HEK293 (cell line): ENCODE results near the gene PCDH15.

Experiments
- GLI4 ChIP-seq: fragments of 450-650 bp; formaldehyde crosslinking; IDR thresholded peaks from 2 replicates; pipeline ENCODE4 v1.5.1; 2016; ENCODE audit warnings: missing biosample characterization, missing genetic modification characterization
- ZBTB20 ChIP-seq: fragments of 450-650 bp; formaldehyde crosslinking; IDR thresholded peaks from 2 replicates; pipeline ENCODE4 v1.5.1; 2016; ENCODE audit warnings: missing biosample characterization, missing genetic modification characterization
- ZNF202 ChIP-seq: fragments of 450-650 bp; formaldehyde crosslinking; IDR thresholded peaks from 2 replicates; pipeline ENCODE4 v1.5.1; 2016; ENCODE audit warnings: missing biosample characterization, missing genetic modification characterization, borderline replicate concordance
- ZNF221 ChIP-seq: fragments of 450-650 bp; formaldehyde crosslinking; IDR thresholded peaks from 2 replicates; pipeline ENCODE4 v1.5.1; 2017; ENCODE audit warnings: missing biosample characterization, missing genetic modification characterization, borderline replicate concordance
- ZNF266 ChIP-seq: fragments of 450-650 bp; formaldehyde crosslinking; IDR thresholded peaks from 2 replicates; pipeline ENCODE4 v1.5.1; 2016; ENCODE audit warnings: missing biosample characterization, missing genetic modification characterization, low read depth
- ZNF274 ChIP-seq, 2 experiments: fragments of 200-500 bp in 1 of 2; fragments of 450-650 bp in 1 of 2; sonication (Bioruptor generic) in 1 of 2; formaldehyde crosslinking in 1 of 2; IDR thresholded peaks; 2 replicates each; pipeline versions ENCODE4 v1.5.1 to v1.6.1; 2014 to 2016; ENCODE audit warnings: borderline replicate concordance in 1 of 2, inconsistent platforms in 1 of 2, low read length in 1 of 2, missing biosample characterization in 1 of 2, missing genetic modification characterization in 1 of 2
- ZNF561 ChIP-seq: fragments of 450-650 bp; IDR thresholded peaks from 2 replicates; pipeline ENCODE4 v1.5.1; 2018; ENCODE audit warnings: missing biosample characterization, missing genetic modification characterization, borderline replicate concordance
- TF ChIP-seq, protein P1 (sequence below): fragments of 450-650 bp; formaldehyde crosslinking; IDR thresholded peaks from 2 replicates; pipeline ENCODE4 v1.5.1; 2016; ENCODE audit warnings: missing biosample characterization, missing genetic modification characterization
- TF ChIP-seq, protein P2 (sequence below): fragments of 450-650 bp; formaldehyde crosslinking; IDR thresholded peaks from 2 replicates; pipeline ENCODE4; 2016; ENCODE audit warnings: missing biosample characterization, missing genetic modification characterization
- TF ChIP-seq, protein P3 (sequence below): fragments of 450-650 bp; formaldehyde crosslinking; IDR thresholded peaks from 2 replicates; pipeline ENCODE4 v1.5.1; 2016; ENCODE audit warnings: missing biosample characterization, missing genetic modification characterization
- TF ChIP-seq, protein P4 (sequence below): fragments of 450-650 bp; formaldehyde crosslinking; IDR thresholded peaks from 2 replicates; pipeline ENCODE4 v1.5.1; 2016; ENCODE audit warnings: missing biosample characterization, missing genetic modification characterization
- TF ChIP-seq, protein P5 (sequence below): fragments of 450-650 bp; formaldehyde crosslinking; IDR thresholded peaks from 2 replicates; pipeline ENCODE4 v1.5.1; 2016; ENCODE audit warnings: missing biosample characterization, missing genetic modification characterization
- TF ChIP-seq, protein P6 (sequence below): fragments of 450-650 bp; formaldehyde crosslinking; IDR thresholded peaks from 2 replicates; pipeline ENCODE4 v1.5.1; 2016; ENCODE audit warnings: missing biosample characterization, missing genetic modification characterization, low read depth

DNA sequence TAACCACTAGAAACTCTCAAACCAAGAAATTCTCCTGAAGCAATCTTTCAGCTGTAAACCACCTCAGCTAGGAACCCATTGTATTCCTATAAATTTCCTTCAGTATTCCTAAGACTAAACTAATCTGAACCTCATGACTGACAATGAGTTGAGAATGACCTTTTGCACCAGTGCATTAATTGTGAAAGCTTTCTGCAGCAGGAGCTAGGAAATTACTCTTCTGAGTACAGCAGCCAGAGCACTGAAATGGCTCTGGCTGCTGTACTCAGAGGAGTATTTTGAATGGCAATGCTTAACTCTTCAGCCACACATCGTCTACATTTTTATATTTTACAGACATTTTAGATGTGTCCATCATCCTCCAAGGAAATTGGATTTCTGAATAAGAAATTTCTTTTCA lies 109.7 kb downstream of the PCDH15 start:
- TF ChIP-seq, protein P1, sequence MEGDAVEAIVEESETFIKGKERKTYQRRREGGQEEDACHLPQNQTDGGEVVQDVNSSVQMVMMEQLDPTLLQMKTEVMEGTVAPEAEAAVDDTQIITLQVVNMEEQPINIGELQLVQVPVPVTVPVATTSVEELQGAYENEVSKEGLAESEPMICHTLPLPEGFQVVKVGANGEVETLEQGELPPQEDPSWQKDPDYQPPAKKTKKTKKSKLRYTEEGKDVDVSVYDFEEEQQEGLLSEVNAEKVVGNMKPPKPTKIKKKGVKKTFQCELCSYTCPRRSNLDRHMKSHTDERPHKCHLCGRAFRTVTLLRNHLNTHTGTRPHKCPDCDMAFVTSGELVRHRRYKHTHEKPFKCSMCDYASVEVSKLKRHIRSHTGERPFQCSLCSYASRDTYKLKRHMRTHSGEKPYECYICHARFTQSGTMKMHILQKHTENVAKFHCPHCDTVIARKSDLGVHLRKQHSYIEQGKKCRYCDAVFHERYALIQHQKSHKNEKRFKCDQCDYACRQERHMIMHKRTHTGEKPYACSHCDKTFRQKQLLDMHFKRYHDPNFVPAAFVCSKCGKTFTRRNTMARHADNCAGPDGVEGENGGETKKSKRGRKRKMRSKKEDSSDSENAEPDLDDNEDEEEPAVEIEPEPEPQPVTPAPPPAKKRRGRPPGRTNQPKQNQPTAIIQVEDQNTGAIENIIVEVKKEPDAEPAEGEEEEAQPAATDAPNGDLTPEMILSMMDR (tag by site-specific recombination), result no peak
- TF ChIP-seq, protein P2, sequence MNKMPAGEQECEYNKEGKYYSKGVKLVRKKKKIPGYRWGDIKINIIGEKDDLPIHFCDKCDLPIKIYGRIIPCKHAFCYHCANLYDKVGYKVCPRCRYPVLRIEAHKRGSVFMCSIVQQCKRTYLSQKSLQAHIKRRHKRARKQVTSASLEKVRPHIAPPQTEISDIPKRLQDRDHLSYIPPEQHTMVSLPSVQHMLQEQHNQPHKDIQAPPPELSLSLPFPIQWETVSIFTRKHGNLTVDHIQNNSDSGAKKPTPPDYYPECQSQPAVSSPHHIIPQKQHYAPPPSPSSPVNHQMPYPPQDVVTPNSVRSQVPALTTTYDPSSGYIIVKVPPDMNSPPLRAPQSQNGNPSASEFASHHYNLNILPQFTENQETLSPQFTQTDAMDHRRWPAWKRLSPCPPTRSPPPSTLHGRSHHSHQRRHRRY (tag by site-specific recombination), result no peak
- TF ChIP-seq ZNF266 (tag by site-specific recombination) (no peak), GLI4 (tag by site-specific recombination) (no peak), ZNF561 (no peak), ZNF274 (IDR thresholded peaks at IDR 0.05; ENCODE audit: low read length) (no peak), ZNF274 (tag by site-specific recombination; IDR thresholded peaks at IDR 0.05; ENCODE audit: borderline replicate concordance) (no peak), ZNF221 (tag by site-specific recombination) (no peak), ZNF202 (no peak), ZBTB20 (no peak)
- TF ChIP-seq, protein P3, sequence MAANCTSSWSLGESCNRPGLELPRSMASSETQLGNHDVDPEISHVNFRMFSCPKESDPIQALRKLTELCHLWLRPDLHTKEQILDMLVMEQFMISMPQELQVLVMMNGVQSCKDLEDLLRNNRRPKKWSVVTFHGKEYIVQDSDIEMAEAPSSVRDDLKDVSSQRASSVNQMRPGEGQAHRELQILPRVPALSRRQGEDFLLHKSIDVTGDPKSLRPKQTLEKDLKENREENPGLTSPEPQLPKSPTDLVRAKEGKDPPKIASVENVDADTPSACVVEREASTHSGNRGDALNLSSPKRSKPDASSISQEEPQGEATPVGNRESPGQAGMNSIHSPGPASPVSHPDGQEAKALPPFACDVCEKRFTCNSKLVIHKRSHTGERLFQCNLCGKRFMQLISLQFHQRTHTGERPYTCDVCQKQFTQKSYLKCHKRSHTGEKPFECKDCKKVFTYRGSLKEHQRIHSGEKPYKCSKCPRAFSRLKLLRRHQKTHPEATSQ (tag by site-specific recombination), result no peak
- TF ChIP-seq, protein P4, sequence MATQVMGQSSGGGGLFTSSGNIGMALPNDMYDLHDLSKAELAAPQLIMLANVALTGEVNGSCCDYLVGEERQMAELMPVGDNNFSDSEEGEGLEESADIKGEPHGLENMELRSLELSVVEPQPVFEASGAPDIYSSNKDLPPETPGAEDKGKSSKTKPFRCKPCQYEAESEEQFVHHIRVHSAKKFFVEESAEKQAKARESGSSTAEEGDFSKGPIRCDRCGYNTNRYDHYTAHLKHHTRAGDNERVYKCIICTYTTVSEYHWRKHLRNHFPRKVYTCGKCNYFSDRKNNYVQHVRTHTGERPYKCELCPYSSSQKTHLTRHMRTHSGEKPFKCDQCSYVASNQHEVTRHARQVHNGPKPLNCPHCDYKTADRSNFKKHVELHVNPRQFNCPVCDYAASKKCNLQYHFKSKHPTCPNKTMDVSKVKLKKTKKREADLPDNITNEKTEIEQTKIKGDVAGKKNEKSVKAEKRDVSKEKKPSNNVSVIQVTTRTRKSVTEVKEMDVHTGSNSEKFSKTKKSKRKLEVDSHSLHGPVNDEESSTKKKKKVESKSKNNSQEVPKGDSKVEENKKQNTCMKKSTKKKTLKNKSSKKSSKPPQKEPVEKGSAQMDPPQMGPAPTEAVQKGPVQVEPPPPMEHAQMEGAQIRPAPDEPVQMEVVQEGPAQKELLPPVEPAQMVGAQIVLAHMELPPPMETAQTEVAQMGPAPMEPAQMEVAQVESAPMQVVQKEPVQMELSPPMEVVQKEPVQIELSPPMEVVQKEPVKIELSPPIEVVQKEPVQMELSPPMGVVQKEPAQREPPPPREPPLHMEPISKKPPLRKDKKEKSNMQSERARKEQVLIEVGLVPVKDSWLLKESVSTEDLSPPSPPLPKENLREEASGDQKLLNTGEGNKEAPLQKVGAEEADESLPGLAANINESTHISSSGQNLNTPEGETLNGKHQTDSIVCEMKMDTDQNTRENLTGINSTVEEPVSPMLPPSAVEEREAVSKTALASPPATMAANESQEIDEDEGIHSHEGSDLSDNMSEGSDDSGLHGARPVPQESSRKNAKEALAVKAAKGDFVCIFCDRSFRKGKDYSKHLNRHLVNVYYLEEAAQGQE (tag by site-specific recombination), result no peak
- TF ChIP-seq, protein P5, sequence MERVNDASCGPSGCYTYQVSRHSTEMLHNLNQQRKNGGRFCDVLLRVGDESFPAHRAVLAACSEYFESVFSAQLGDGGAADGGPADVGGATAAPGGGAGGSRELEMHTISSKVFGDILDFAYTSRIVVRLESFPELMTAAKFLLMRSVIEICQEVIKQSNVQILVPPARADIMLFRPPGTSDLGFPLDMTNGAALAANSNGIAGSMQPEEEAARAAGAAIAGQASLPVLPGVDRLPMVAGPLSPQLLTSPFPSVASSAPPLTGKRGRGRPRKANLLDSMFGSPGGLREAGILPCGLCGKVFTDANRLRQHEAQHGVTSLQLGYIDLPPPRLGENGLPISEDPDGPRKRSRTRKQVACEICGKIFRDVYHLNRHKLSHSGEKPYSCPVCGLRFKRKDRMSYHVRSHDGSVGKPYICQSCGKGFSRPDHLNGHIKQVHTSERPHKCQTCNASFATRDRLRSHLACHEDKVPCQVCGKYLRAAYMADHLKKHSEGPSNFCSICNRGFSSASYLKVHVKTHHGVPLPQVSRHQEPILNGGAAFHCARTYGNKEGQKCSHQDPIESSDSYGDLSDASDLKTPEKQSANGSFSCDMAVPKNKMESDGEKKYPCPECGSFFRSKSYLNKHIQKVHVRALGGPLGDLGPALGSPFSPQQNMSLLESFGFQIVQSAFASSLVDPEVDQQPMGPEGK (tag by site-specific recombination), result no peak
- TF ChIP-seq, protein P6, sequence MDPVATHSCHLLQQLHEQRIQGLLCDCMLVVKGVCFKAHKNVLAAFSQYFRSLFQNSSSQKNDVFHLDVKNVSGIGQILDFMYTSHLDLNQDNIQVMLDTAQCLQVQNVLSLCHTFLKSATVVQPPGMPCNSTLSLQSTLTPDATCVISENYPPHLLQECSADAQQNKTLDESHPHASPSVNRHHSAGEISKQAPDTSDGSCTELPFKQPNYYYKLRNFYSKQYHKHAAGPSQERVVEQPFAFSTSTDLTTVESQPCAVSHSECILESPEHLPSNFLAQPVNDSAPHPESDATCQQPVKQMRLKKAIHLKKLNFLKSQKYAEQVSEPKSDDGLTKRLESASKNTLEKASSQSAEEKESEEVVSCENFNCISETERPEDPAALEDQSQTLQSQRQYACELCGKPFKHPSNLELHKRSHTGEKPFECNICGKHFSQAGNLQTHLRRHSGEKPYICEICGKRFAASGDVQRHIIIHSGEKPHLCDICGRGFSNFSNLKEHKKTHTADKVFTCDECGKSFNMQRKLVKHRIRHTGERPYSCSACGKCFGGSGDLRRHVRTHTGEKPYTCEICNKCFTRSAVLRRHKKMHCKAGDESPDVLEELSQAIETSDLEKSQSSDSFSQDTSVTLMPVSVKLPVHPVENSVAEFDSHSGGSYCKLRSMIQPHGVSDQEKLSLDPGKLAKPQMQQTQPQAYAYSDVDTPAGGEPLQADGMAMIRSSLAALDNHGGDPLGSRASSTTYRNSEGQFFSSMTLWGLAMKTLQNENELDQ (tag by site-specific recombination), result no peak
